ENCODE data around the gene BCL2L2.

- TF ChIP-seq CTCF (IDR thresholded peaks at IDR 0.05) (no peak), EP300 (IDR thresholded peaks at IDR 0.05) (no peak), POLR2A (IDR thresholded peaks at IDR 0.05) (no peak)
Observed at GRCh38 chr14:23258256-23258655, 48.4 kb upstream of the BCL2L2 start.

Measured in tibial nerve (tissue), 4 donors.